HG02885 (cell line): ENCODE results near the gene CSRNP3.

ENCODE experiments used
- ATAC-seq: cut with Tn5 transposase; IDR thresholded peaks from one replicate; pipeline ENCODE4 v1.9.1; 2021; ENCODE audit warnings: mild to moderate bottlenecking; ENCODE audit not compliant: unreplicated experiment, poor library complexity

CSRNP3 gene

DNA sequence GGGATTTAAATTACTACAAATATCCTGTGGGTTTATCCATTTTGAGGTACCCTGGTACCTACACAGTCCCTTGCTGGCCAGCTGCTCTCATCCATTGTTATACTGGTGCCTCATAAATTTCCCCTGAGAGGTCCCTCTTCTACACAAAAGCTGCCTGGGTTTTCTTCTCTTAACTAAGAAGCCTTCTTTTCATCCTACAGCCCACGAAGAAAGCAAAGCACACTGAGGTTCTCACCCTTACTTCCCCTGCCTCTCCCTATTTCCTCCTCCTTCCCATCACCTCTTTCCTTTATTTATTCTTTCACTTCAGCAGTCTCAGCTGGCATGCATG is 154.9 kb downstream of the CSRNP3 start:
- no peak for ATAC-seq

DNA sequence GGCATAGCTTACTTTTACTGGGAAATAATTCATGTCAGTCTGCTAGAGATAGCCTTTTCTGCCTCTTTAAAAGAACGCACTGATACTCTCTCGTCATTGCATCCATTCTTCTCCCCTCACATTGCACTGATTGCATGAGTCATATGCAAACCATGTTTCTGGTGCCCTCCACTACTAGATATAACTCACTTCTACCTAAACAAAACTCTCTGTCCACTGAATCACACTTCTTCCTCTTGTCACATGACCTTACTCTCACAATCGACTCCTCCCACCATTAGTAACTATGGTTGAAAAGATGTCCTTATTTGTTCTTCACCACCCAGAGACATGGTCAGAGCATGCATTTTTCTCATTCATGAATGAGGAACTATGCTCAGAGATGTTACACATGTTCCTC is 158.0 kb downstream of the CSRNP3 start:
- peak; percentile 52 for ATAC-seq

DNA sequence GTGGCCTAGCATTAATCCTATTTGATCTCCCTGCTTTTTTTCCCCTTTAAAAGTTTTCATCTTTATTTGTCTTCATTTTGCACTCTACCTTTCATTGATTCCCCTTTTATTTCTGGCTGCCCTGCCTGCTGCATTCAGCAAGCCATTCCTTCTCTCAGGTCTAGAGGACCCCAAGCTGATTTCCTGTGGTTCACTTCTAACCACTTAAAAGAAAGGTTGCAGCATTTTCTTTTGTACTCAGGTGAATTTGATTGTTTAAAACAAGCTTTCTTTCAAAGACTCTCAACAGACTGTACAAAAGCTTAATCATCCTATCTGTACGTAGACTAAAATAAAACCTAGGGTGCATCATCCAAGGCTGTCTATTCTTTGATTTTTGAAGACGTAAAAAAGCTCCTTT is 160.3 kb downstream of the CSRNP3 start:
- no peak for ATAC-seq

DNA sequence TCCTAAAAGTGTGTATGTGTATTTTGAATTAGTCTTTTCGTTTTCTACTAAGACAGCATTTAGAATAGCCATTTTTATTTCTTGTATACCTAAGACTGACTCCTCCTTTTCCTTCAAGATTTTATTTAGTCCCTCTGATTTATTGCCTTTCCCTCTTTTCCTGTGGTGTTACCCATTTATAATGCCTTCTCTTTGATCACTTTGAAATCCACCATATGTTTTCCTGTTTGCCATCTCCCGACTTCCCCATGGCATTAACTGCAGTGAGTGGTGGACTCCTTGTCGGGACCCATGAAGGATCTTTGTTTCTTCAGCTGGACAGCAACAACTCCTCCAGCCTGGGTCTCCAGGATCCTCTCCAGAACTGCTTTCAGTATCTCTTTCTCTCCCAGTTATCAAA is 160.7 kb downstream of the CSRNP3 start:
- ATAC-seq: no peak

DNA sequence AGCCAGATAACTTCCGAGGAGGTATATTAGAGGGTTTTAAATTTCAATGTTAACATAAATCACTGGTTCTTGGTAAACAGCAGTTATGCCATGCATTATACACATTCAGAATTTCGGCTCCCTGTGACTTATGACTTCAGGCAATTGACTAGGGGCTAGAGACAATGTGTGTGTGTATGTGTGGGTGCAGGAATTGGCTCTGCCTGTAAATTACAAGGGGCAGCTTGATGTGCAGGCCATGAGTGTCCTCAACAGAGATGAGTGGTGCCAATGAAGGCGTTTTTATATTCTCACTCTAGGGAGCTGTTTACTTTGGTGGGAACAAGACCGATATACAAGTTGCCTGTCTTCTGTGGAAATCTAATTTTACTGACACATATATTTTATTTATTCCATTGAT is 161.6 kb downstream of the CSRNP3 start:
- ATAC-seq: no peak

DNA sequence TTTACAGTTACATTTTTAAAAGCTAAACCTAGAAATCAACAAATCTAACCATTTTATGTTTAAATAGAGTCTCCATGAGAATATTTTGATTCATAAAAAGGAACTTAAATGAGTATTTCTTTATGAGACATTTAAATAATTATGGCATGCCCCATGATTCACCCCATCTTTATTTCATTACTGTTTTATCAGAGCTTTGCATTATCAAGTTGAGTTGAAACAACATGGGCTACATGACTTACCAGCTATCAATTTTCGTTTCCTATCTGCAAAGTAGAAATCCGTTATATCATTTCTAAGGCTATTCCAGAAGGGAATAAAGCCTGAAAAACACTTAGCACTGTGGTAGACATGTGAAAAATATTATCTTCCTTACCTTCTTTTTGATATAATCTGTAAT is 163.1 kb downstream of the CSRNP3 start:
- no peak for ATAC-seq

DNA sequence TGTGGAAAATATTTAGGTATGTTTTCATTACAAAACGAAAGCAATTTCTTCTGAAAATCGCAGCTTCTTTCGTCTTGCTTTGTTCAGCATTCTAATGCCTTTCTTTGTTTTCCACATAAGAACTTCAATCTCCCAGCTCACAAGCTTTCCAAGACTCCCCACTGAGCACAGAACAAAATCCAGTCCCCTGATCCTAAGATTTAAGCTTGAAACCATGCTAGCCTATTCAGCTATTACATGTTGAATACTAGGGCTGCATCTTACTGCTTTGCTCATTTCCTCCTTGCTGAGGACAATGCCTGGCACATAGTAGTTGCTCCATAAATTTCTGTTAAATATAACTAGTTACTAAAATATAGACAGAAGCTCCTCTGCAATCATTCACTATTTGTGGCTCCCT is 163.9 kb downstream of the CSRNP3 start:
- no peak for ATAC-seq

DNA sequence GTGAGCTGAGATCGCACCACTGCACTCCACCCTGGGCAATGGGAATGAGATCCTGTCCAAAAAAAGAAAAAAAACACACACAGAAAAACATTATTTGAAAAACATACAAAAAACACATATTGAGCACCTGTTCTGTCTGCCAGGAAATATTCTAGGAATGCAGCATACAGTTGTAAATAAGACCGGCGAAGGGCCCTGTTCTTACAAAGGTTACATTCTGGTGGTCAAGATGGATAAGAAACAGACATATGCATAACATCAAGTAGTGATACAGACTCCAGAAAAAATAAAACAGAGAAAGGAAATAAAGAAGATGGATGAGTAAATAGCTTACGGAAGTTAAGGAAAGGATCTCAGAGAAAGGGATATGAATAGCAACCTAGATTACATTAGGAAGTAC is 164.8 kb downstream of the CSRNP3 start:
- ATAC-seq: no peak

DNA sequence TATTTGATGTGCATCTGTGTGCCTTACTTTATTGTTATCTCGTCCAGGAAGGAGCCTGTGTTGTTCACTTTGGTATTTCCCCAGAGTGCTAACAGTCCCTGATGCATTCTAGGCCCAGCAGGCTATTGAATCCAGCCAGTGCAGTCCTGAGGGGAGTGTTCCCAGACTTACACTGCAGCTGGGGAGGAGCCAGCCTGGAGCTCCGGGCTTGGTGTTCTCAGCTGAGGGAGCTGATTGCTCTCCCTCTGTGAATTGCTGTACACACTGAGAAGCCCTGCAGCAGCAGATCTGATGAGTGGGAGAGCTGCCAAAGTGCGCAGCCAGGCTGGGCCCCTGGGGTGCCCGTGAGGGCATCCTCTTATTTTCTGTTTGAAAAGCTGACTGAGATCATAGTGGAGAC is 165.4 kb downstream of the CSRNP3 start:
- no peak for ATAC-seq

DNA sequence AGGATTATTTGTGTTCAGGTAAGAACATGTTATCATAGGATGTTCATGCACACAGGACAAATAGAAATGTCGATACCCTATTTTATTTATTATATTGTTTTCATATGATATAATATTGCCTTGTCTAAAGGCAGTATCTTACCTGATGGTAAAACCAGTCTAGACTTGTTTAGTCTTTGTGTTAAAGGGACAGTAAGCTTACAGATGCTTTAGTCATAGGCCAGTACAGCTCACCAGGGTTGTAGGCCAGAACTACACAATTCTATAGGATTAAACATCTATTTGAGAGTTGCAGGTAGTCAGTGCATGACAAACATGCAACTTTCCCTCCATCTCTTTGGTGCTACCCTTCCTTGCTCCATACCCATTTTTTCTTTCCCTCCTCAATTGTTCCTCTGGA is 166.0 kb downstream of the CSRNP3 start:
- ATAC-seq: no peak

DNA sequence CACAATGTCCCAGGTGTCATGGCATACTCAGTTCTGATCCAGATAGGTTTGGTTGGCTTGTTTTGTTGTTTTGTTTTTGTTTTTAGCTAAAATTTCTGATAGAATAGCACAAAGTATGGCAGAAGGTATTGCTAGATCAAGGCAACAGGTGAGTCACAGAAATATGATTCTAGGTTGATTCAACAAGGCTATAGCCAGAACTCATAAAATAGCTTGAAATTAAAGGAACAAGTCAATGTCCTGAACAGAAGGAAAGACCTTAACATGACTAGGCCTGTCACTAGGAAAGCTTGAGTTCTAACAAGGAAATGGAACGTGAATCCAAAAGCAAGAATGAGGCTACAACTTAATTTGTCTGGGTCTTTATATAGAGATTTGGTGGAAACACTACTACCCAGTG is 167.5 kb downstream of the CSRNP3 start:
- no peak for ATAC-seq

DNA sequence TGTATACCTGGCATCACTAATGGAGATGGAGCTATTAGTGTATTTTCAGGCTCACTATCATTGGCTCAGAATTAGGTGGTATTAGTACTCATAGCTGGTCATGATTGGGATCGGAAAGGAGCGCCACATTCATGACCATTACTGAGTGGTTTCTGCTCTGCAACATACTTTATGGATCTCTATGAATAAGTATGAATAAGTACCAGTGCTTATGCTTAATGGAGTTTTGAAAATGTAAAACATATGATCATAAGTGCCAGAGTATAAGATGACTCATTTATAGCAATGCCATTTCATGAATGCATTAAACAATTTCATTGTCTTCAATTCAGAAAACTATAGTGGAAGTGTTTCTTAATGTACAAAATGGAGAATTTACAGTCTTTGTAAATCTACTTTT is 167.9 kb downstream of the CSRNP3 start:
- ATAC-seq: no peak

DNA sequence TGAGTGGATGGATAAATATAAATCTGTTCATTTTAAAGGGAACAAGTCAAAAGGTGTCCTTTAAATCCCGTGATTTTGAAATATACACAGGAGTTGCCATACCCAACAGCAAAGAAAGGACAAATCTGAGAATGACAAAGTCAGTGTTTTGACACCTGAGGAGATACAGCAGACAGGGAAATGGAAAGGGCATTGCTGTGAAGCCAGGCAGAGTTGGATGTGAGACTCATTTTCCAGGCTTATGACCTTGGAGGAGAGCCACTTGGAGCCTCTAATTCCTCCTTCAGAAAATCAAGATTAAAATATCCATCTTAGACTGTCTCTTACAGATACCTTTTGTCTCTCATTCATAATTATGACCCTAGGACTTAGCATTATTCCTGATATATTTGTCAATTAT is 170.0 kb downstream of the CSRNP3 start:
- no peak for ATAC-seq

DNA sequence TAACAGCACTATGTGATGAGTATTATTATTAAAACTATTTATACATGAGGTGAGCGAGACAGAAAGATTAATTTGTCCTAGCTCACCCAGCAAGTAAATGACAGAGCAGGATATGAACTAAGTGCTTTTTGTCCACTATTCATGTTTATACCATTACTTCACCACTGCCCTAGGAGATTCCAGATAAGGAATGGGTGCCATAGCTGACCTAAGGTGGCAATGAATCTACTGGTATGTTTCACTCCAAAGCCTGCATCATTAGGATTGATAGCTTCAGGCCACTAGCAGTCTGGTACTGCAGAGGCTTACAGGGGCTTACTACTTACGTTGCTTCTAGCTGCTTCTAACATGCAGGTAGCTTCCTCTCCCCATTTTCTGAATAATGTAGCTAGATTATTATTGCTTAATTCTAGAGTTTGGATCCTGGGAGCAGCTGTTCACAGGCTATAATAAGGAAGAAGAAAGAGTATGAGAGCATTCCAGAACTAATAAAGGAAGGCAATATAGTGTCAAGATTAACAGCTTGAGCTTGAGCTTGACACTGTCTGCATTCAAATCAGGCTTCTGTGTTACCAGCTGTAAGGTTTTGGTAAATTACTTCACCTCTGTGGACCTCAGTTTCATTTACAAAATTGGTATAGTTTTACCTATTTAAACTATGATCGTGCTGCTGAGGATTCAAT is 170.9 kb downstream of the CSRNP3 start:
- no peak for ATAC-seq

DNA sequence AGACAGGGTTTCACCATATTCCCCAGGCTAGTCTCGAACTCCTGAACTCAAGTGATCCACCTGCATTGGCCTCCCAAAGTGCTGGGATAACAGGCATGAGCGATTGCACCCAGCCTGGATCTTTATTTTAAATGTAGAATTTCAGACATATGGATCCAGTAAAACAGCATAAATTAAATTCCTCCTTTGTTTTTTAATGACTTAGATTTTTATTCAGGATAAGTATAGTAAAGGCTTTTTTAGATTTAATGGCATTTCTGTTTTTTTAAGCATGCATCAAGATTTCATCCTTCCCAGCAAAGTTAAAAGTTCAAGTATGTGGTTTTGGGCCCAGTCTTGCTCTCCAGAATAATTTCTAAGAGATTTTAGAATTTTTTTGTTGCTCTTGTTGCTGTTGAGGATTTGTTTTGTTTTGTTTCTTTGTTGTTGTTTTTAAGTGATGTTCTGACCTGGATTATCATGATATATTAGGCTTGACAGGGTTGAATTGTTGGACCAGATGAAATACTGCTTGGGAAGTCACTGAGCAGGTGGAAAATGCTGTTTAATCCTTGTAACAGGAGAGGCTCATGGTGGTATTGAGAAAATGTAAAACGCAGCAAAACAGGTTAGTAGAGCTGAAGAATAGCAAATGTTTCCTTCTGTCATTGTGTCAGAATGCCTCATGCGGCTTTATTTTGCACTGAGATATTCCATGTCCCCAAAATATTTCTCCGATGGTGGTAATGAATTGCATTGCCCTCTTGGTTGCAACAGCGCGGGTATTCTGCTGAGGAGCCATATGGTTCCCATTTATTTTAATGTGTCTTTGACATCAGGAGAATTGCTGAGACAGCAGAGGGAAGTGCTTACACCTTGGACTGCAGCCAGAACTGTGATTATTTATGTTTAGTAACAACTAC is 176.7 kb downstream of the CSRNP3 start:
- ATAC-seq: no peak

DNA sequence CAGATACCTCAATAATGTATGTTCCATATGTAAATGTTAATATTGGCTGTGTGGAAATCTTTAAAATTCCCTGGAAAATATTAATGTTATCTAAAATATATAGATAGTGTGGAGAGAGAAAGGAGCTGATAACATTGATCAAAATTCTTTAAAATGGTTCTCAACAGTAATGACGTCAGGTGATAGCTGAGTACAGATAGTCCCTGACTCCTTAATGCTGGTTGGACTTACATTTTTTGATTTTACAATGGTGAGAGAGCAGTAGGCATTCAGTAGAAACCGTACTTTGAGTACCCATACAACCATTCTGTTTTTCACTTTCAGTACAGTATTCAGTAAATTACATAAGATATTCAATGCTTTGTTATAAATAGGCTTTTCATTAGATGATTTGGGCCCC is 177.9 kb downstream of the CSRNP3 start:
- no peak for ATAC-seq

DNA sequence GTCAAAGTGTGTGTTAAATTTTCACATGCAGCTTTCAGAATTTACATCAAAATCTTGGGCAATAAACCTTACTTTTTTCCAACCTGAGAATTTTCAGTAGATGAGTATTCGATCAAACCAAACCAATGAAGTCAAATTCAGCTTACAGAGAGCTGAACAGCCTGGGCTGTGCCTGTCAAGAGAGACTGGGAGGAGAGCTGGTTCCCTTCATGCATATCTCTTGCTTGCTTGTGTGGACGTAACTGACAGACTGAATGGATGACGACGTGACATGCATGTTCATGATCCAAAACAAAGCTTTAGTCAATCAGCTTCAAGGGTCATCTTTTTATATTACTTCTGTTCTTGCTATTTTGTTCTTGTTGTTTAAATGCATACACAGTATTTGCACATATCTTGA is 179.3 kb downstream of the CSRNP3 start:
- ATAC-seq: no peak

DNA sequence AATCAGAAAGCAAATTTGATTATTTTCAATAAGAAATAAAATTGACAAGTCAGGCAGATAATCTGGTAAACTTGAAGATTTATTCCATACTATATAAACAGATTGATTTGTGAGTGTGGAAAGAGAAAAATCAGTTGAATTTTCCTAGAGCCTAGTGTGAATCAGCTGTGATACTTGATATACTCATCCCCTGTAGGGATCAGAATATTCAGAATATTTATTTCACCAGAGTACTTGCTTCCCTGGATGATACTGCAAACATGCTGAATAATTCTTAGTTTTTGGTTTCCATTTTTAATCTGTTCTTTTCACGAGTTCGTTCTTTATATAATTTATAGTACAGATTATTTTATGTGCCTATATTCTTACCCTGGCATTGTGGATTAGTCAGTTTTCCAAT is 181.7 kb downstream of the CSRNP3 start:
- no peak for ATAC-seq

DNA sequence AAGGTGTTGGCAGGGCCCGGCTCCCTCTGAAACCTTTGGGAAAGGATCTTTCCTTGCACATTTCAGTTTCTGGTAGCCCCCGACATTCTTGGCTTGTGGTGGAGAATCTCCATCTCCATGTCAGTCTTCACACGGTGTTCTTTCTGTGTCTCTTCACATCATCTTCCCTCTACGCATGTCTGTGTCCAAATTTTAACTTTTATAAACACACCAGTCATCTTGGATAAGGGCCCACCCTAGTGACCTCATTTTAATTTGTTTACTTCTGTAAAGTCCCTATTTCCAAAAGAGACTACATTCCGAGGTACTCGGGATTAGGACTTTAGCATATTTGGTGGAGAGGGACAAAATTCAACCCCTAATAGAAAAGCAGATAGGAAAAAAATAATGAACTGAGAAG is 186.2 kb downstream of the CSRNP3 start:
- ATAC-seq: no peak

DNA sequence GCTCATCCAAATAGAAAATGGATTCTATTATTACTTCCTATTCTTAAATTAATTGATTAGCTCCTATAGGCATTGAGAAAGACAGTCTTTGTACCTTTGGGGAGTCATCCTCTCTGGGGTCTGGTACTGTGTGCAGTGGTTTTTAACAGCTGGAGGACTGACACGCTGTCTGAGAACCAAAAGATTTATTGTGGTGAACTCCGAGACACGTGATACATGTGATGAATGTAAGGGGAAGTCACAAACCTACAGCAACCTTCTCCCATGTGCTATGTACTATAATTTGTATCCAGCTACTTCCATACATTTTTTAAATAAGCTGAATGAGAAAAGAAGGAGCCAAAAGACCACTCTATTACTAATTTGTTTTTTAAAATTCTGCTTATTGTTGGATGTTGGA is 190.9 kb downstream of the CSRNP3 start:
- peak; percentile 90 for ATAC-seq

DNA sequence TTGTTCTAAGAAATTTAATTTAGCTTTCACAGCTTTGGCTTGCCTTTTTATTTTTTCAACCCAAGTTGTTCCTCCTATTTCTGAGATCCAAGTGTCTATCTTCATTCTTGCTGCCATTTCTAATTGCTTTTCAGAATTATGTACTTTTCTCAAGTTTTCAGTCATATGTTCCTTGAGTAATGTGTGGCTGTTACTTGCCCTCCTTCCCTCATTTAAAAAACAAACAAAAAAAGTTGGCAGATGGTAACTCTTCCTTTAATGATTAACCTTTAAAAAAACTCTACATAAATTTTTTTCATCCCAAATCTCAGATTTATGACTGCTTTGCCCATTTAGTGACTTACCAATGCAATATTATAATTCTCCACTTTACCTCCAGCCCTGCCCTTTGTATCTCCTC is 193.2 kb downstream of the CSRNP3 start:
- no peak for ATAC-seq

DNA sequence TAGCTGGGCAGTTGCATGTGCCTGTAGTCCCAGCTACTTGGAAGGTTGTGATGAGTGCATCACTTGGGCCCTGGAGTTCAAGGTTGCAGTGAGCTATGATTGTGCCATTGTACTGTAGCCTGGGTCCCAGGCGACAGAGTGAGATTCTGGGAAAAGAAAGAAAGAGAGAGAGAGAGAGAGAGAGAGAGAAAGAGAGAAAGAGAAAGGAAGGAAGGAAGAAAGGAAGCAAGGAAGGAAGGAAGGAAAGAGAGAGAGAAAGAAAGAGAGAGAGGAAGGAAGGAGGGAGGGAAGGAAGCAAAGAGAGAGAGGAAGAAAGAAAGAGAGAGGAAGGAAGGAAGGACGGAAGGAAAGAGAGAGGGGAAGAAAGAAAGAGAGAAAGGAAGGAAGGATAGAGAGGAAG is 196.1 kb downstream of the CSRNP3 start:
- ATAC-seq: no peak
